ENCODE results near the gene ZMIZ1. TPM values are rescaled to one million over a fixed set of nuclear protein-coding genes. Genes with fewer than 3 reads are reported as not detected.

Gene ZMIZ1
- total RNA-seq, 1 experiment from 2014 or later, result 28.4 TPM

DNA sequence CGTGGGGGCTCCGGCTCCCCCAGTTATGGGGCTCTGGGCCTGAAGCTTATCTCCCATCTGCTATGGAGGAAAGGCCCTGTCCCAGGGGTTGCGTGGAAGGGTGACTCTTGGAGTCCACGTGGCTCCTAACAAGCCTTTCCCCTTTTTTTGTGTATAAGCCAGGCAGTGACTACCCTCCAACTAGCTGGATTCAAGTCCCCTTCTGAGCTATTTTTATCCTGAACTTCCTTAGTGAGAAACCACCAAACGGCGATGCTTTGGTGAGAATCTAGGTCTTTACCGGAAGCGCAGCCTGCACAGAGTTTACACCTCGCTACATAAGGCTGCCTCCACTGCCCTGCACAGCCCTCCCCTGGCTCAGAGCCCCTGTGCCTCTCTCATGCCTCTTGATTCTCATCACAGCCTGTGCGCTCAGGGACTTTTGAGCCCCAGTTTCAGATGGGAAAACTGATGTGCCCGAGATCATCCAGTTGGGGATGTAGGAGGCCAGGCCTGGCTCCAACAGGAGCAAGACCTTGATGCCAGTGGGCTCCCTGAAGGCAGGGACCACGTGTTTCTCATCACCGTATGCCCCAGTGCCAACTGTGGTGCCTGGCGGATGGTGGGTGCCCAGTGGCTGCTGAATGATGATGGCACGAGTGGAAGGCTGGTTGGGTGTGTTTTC is 176.2 kb downstream of the ZMIZ1 start:
- RAD21 ChIA-PET (ENCODE audit: low non-redundant PET in 1 of 2, low total read pairs in 2 of 2, uncharacterized antibody in 2 of 2, unreplicated experiment in 2 of 2), result no interaction called here
- POLR2A ChIA-PET, result no interaction called here
- ATAC-seq (no peak), DNase-seq (ENCODE audit: low read depth, low spot score) (no peak)
- Histone ChIP-seq H3K27me3 (ENCODE audit: insufficient read depth, low read length) (no peaks in the 10 kb centered on the region), H2AFZ (ENCODE audit: low read depth, low read length, poor library complexity, severe bottlenecking) (no peak overlapping the region), H3K36me3 (ENCODE audit: control insufficient read depth in 1 of 2, insufficient read depth in 2 of 2, low read length in 2 of 2) (no peaks in the 10 kb centered on the region), H3K4me3 (replicated peaks in 1 of 2; ENCODE audit: low read depth in 1 of 2, low read length in 2 of 2) (no peak overlapping the region), H3K9ac (ENCODE audit: low read length) (no peak overlapping the region), H3K27ac (ENCODE audit: low read depth, low read length) (no peak overlapping the region), H3K4me1 (ENCODE audit: control insufficient read depth in 1 of 2, insufficient read depth in 2 of 2, low read length in 2 of 2) (peaks cover 0 to 10% of the 10 kb centered on the region in 2 experiments; a peak in 1 of 4 replicates), H3K9me3 (ENCODE audit: control insufficient read depth in 1 of 2, insufficient read depth in 1 of 2, low read depth in 1 of 2, low read length in 2 of 2) (no peaks in the 10 kb centered on the region), H3K79me2 (ENCODE audit: insufficient read depth, low read length) (no peaks in the 10 kb centered on the region), H3K9me2 (ENCODE audit: insufficient read depth) (no peaks in the 10 kb centered on the region), H3K4me2 (ENCODE audit: low read length) (no peak overlapping the region), H4K20me1 (ENCODE audit: insufficient read depth) (no peaks in the 10 kb centered on the region)
- CTCF ChIA-PET, result no interaction called here
- intact Hi-C loops (cut with micrococcal nuclease), result no loop called here
- TF ChIP-seq ZNF274 (IDR thresholded peaks at IDR 0.05; ENCODE audit: low read depth, low read length), result no peak
- no peak for TF ChIP-seq SP1 (IDR thresholded peaks at IDR 0.05; ENCODE audit: low read depth)
- TF ChIP-seq, protein P1, sequence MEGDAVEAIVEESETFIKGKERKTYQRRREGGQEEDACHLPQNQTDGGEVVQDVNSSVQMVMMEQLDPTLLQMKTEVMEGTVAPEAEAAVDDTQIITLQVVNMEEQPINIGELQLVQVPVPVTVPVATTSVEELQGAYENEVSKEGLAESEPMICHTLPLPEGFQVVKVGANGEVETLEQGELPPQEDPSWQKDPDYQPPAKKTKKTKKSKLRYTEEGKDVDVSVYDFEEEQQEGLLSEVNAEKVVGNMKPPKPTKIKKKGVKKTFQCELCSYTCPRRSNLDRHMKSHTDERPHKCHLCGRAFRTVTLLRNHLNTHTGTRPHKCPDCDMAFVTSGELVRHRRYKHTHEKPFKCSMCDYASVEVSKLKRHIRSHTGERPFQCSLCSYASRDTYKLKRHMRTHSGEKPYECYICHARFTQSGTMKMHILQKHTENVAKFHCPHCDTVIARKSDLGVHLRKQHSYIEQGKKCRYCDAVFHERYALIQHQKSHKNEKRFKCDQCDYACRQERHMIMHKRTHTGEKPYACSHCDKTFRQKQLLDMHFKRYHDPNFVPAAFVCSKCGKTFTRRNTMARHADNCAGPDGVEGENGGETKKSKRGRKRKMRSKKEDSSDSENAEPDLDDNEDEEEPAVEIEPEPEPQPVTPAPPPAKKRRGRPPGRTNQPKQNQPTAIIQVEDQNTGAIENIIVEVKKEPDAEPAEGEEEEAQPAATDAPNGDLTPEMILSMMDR (IDR thresholded peaks at IDR 0.05 in 2 of 3, conservative IDR thresholded peaks at IDR 0.05 in 1 of 3; ENCODE audit: borderline replicate concordance in 1 of 3, insufficient read depth in 1 of 3, low read depth in 2 of 3, low read length in 2 of 3), result no peak
- no peak for TF ChIP-seq FOSL1 (IDR thresholded peaks at IDR 0.05; ENCODE audit: low read depth)
- TF ChIP-seq EZH2phosphoT487 (IDR thresholded peaks at IDR 0.05; ENCODE audit: borderline replicate concordance), result no peak
- TF ChIP-seq RAD21 (IDR thresholded peaks at IDR 0.05; ENCODE audit: low read depth), result no peak
- no TSS peak for BruUV-seq (replicated peaks)

DNA sequence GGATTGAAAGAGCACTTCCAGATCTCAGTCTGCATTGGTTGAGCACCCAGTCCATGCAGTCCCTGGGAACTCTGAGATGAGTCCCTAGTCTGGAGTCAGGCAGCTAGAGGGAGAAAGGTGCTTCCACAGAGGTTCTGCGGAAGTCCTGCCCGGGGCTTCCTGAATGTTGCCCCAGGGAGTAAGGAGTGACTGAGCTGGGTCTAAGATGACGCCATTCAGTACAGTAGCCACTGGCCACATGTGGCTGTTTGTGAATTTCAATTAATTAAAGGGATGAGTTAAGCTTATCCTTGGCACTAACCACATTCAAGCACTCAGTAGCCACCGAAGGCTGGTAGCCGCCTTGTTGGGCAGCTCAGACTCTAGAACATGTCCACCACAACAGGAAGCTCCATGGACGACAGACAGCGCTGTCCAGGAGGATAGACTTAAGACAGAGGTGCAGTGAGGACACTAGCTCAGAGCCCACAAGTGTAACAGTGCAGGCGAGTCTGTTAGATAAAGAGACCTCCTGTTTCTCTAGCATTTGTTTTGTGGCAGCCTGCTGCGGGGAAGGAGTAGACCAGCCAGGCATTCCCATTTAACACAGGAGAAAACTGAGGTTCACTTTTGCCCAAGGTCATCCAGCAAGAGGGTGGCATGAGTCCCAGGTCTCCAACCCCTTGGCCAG is 176.9 kb downstream of the ZMIZ1 start:
- ATAC-seq (no peak), DNase-seq (ENCODE audit: low read depth, low spot score) (no peak)
- H3K4me3 ChIP-seq (replicated peaks in 1 of 2; ENCODE audit: low read depth in 1 of 2, low read length in 2 of 2), result no peak overlapping the region
- POLR2A ChIA-PET, result no interaction called here
- CTCF ChIA-PET, result no interaction called here
- no peak overlapping the region for H2AFZ ChIP-seq (ENCODE audit: low read depth, low read length, poor library complexity, severe bottlenecking)
- H3K36me3 ChIP-seq (ENCODE audit: control insufficient read depth in 1 of 2, insufficient read depth in 2 of 2, low read length in 2 of 2), result no peaks in the 10 kb centered on the region
- intact Hi-C loops (cut with micrococcal nuclease), result no loop called here
- no peak overlapping the region for H3K27ac ChIP-seq (ENCODE audit: low read depth, low read length)
- TF ChIP-seq JUND (IDR thresholded peaks at IDR 0.05), result no peak
- no peak for TF ChIP-seq TCF7L2 (IDR thresholded peaks at IDR 0.05; ENCODE audit: borderline replicate concordance, extremely low read depth, insufficient read depth, insufficient read length)
- BruUV-seq (replicated peaks), result no TSS peak
- no peaks in the 10 kb centered on the region for H3K9me2 ChIP-seq (ENCODE audit: insufficient read depth)
- H3K9me3 ChIP-seq (ENCODE audit: control insufficient read depth in 1 of 2, insufficient read depth in 1 of 2, low read depth in 1 of 2, low read length in 2 of 2), result no peaks in the 10 kb centered on the region
- H3K9ac ChIP-seq (ENCODE audit: low read length), result no peak overlapping the region
- no peaks in the 10 kb centered on the region for H4K20me1 ChIP-seq (ENCODE audit: insufficient read depth)
- no peaks in the 10 kb centered on the region for H3K27me3 ChIP-seq (ENCODE audit: insufficient read depth, low read length)
- H3K4me2 ChIP-seq (ENCODE audit: low read length), result no peak overlapping the region
- no peaks in the 10 kb centered on the region for H3K79me2 ChIP-seq (ENCODE audit: insufficient read depth, low read length)
- H3K4me1 ChIP-seq (ENCODE audit: control insufficient read depth in 1 of 2, insufficient read depth in 2 of 2, low read length in 2 of 2), result peaks cover 0 to 10% of the 10 kb centered on the region in 2 experiments; a peak in 1 of 4 replicates
- RAD21 ChIA-PET (ENCODE audit: low non-redundant PET in 1 of 2, low total read pairs in 2 of 2, uncharacterized antibody in 2 of 2, unreplicated experiment in 2 of 2), result no interaction called here
